NCI-H1092 treated with DMSO at 0.1 percent for 48 hours (cell line): ENCODE results near the gene HNRNPF.
"Not testable (repeated sequence)": the region's sequence is repeated elsewhere in the genome, so short reads cannot be mapped to it uniquely, and the experiment has no call there.

Experiments used
- DNase-seq: peaks from one replicate; lab custom pipeline; 2025; lab: John Stamatoyannopoulos, UW

HNRNPF gene

GRCh38 chr10:43348511-43349312 lies 60.3 kb downstream of the HNRNPF start:
- DNase-seq: peak; percentile 66

- DNase-seq: no peak
Measured at GRCh38 chr10:43347997-43348396, 61.0 kb downstream of the HNRNPF start.

- no peak for DNase-seq
Measured at GRCh38 chr10:43344051-43344450, 64.9 kb downstream of the HNRNPF start.

- DNase-seq: no peak
Measured at GRCh38 chr10:43343126-43343525, 65.9 kb downstream of the HNRNPF start.

- no peak for DNase-seq
Measured at GRCh38 chr10:43342279-43343125, 66.5 kb downstream of the HNRNPF start.

- no peak for DNase-seq
Measured at GRCh38 chr10:43341450-43341849, 67.5 kb downstream of the HNRNPF start.

- no peak for DNase-seq
Measured at GRCh38 chr10:43340619-43341018, 68.4 kb downstream of the HNRNPF start.

GRCh38 chr10:43340101-43340500 lies 68.9 kb downstream of the HNRNPF start:
- DNase-seq: no peak

GRCh38 chr10:43339136-43339535 lies 69.8 kb downstream of the HNRNPF start:
- DNase-seq: no peak

GRCh38 chr10:43338117-43338516 lies 70.9 kb downstream of the HNRNPF start:
- DNase-seq: no peak

GRCh38 chr10:43337536-43337935 lies 71.5 kb downstream of the HNRNPF start:
- DNase-seq: not testable (repeated sequence)

- DNase-seq: no peak
Measured at GRCh38 chr10:43336641-43337318, 72.2 kb downstream of the HNRNPF start.

- no peak for DNase-seq
Measured at GRCh38 chr10:43336061-43336460, 72.9 kb downstream of the HNRNPF start.
